Tibial artery (tissue), 4 donors: ENCODE results near the gene UPK1A.

ENCODE experiments used
- DNase-seq, 2 donors: peaks; one replicate each; pipeline ENCODE4 v3.0.0-alpha.2; 2019
- H3K27ac ChIP-seq, 2 donors: fragments of 200-600 bp; sonication (generic) in 1 of 2; 1 replicate in 1 of 2; 2 replicates in 1 of 2; pipeline ENCODE4 v1.5.1; 2018 to 2019; ENCODE audit warnings: mild to moderate bottlenecking in 1 of 2
- H3K27me3 ChIP-seq, 2 donors: fragments of 200-600 bp; sonication (generic) in 1 of 2; one replicate each; pipeline versions ENCODE4 v1.5.1 to v1.6.0; 2016 to 2019
- H3K36me3 ChIP-seq, 3 donors: fragments of 200-600 bp; sonication (generic) in 2 of 3; one replicate each; pipeline ENCODE4 v1.5.1; 2016 to 2019; ENCODE audit warnings: mild to moderate bottlenecking in 2 of 3
- H3K4me1 ChIP-seq, 4 donors: fragments of 200-600 bp; sonication (generic) in 2 of 4; 1 replicate in 3 of 4; 2 replicates in 1 of 4; pipeline ENCODE4 v1.5.1; 2016 to 2019
- H3K4me3 ChIP-seq, 2 donors: fragments of 200-600 bp; sonication (generic) in 1 of 2; 1 replicate in 1 of 2; 2 replicates in 1 of 2; pipeline ENCODE4 v1.5.1; 2018 to 2019; ENCODE audit warnings: mild to moderate bottlenecking in 2 of 2
- H3K9me3 ChIP-seq, 3 donors: fragments of 200-600 bp; sonication (generic) in 1 of 3; one replicate each; pipeline ENCODE4 v1.5.1; 2016 to 2019
- CTCF ChIP-seq, 2 experiments: fragments of 200-600 bp in 1 of 2; fragments of 450-650 bp in 1 of 2; IDR thresholded peaks; one replicate each; pipeline ENCODE4 v1.5.1; 2017 to 2019; ENCODE audit warnings: antibody characterized with exemption in 2 of 2, mild to moderate bottlenecking in 1 of 2, moderate library complexity in 1 of 2
- intact Hi-C: fragments of 100-400 bp; cut with DNase I; formaldehyde crosslinking; loops from one replicate; pipeline ENCODE4 v1.15.0; 2023; ENCODE audit warnings: low total_unique reads

UPK1A gene

GRCh38 chr19:35713904-35714495 lies 47.7 kb downstream of the UPK1A start:
- no peaks in the 10 kb centered on the region for H3K27me3 ChIP-seq
- peaks cover 0 to 21% (median 14%) of the 10 kb centered on the region in 4 donors for H3K4me1 ChIP-seq
- H3K36me3 ChIP-seq: no peaks in the 10 kb centered on the region
- H3K27ac ChIP-seq: no peak overlapping the region
- H3K9me3 ChIP-seq: no peaks in the 10 kb centered on the region
- intact Hi-C loops: loop anchor here (10.0 kb wide), 1 partner anchor 589 kb away; no protein-coding TSS in a partner anchor
- TF ChIP-seq CTCF (IDR thresholded peaks at IDR 0.05): no peak
- no peak for DNase-seq
- no peak overlapping the region for H3K4me3 ChIP-seq

GRCh38 chr19:35714601-35715354 lies 48.5 kb downstream of the UPK1A start:
- Histone ChIP-seq H3K27me3 (no peaks in the 10 kb centered on the region), H3K4me3 (no peak overlapping the region), H3K36me3 (peaks cover 0 to 5% (median 0%) of the 10 kb centered on the region in 3 donors), H3K9me3 (no peaks in the 10 kb centered on the region), H3K27ac (no peak overlapping the region), H3K4me1 (peaks cover 0 to 29% (median 22%) of the 10 kb centered on the region in 4 donors)
- intact Hi-C loops: loop anchor here (5.0 to 10.0 kb wide), 3 partner anchors 43 to 590 kb away; partner anchors contain the start of genes HSPB6, PROSER3 and TMEM147
- no peak for DNase-seq
- TF ChIP-seq CTCF (IDR thresholded peaks at IDR 0.05): no peak

- peaks cover 0 to 11% (median 1%) of the 10 kb centered on the region in 3 donors for H3K36me3 ChIP-seq
- no peaks in the 10 kb centered on the region for H3K27me3 ChIP-seq
- peak overlapping the region; percentile 86 for H3K27ac ChIP-seq
- intact Hi-C loops: loop anchor here (5.0 to 10.0 kb wide), 3 partner anchors 42 to 591 kb away; partner anchors contain the start of genes HSPB6, PROSER3 and TMEM147
- H3K4me3 ChIP-seq: peak overlapping the region in 1 of 2 donors; percentile 64
- peaks cover 0 to 32% (median 24%) of the 10 kb centered on the region in 4 donors for H3K4me1 ChIP-seq
- no peak for TF ChIP-seq CTCF (IDR thresholded peaks at IDR 0.05)
- no peak for DNase-seq
- no peaks in the 10 kb centered on the region for H3K9me3 ChIP-seq
Observed at GRCh38 chr19:35715355-35715809, 49.1 kb downstream of the UPK1A start.

GRCh38 chr19:35715981-35716800 lies 49.9 kb downstream of the UPK1A start:
- no peak for TF ChIP-seq CTCF (IDR thresholded peaks at IDR 0.05)
- DNase-seq: peak; percentile 42 to 82
- Histone ChIP-seq H3K4me1 (peaks cover 0 to 32% (median 24%) of the 10 kb centered on the region in 4 donors), H3K27me3 (no peaks in the 10 kb centered on the region), H3K4me3 (peak overlapping the region; percentile 64 to 95), H3K27ac (peak overlapping the region; percentile 86), H3K9me3 (no peaks in the 10 kb centered on the region), H3K36me3 (peaks cover under 1 to 19% (median 9%) of the 10 kb centered on the region in 3 donors)
- intact Hi-C loops: loop anchor here (2.0 to 10.0 kb wide), 4 partner anchors 23 to 591 kb away; partner anchors contain the start of genes HSPB6, PROSER3 and TMEM147
